ENCODE measurements around the gene MYO7B. TPM values are rescaled to one million over a fixed set of nuclear protein-coding genes. Genes with fewer than 3 reads are reported as not detected.

MYO7B gene
- 0.11 to 0.31 TPM (median 0.24 TPM) in 5 replicates for total RNA-seq (2022; extraction: Qiagen RNA extraction)

DNA sequence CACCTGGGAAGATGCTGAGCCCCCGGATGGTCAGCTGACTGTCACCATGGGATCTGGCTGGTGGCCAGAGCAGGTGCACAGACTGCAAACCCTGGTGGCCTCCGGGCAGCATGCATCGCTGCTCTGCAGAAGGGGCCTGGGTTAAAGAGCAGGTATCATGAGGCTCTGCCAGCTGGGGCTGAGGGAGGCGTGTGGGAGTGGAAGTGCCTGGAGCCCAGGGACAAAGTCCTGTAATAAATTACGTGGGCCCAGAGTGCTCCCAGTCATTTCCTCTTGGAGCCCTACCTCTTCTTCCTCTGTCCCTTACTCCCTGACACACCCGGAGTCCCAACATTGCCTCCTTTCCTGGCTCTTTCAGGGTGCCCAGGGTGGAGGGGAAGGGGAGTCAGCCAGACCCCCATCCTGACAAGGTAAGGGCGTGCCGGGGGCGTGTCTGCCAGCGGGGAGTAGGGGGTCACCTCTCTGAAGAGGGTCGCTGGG is at the start of gene MYO7B:
Gene MYO7B, plus strand, starts transcription at position 262 of the 480 bp plus-strand sequence. CDS start 24,040 bp downstream, outside the sequence.

DNA sequence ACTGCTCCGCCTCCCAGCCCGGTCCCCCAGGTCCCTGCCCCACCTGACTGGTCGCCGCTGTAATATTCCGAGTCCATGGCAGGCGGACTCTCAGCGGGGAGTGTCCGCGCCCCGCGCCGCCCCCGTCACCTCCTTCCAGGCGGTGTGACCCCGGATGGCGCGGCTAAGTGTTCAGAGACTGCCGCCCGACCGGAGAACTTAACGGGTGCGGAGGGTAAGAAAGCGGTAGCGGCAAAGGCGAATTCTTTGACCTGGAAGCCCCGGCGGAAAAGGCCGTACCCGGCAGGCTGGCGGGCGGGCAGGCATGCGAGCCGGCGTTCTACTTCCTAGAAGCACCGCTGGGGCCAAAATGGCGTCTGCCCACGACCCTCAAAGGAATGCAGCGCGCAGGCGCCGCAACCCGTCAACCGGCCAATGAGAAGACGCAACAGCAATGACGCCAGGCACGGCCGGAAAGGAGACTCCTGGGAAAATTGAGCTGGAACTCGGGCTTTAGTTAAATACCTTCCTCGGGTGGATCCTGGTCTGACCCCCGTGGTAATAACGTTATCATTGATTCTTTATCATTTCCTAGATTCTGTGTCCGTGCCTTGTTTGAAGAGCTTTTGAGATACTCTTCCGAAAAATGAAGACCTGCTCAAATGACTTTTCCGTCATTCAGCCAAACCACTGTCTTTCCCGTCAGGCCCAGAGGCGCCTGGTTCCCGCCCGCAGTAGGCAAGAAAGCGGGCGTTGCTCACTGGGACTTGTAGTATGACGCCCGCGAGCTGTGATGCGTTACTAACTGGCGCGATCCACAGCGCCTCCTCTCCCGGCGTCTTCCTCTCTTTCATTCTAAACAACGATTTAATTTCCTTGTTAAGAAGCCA is 9.1 kb upstream of the MYO7B start, which contains the start of gene IWS1:
Gene IWS1, minus strand, starts transcription at position 358 of the 869 bp plus-strand sequence. Its CDS starts 281 bp downstream, at position 77.

DNA sequence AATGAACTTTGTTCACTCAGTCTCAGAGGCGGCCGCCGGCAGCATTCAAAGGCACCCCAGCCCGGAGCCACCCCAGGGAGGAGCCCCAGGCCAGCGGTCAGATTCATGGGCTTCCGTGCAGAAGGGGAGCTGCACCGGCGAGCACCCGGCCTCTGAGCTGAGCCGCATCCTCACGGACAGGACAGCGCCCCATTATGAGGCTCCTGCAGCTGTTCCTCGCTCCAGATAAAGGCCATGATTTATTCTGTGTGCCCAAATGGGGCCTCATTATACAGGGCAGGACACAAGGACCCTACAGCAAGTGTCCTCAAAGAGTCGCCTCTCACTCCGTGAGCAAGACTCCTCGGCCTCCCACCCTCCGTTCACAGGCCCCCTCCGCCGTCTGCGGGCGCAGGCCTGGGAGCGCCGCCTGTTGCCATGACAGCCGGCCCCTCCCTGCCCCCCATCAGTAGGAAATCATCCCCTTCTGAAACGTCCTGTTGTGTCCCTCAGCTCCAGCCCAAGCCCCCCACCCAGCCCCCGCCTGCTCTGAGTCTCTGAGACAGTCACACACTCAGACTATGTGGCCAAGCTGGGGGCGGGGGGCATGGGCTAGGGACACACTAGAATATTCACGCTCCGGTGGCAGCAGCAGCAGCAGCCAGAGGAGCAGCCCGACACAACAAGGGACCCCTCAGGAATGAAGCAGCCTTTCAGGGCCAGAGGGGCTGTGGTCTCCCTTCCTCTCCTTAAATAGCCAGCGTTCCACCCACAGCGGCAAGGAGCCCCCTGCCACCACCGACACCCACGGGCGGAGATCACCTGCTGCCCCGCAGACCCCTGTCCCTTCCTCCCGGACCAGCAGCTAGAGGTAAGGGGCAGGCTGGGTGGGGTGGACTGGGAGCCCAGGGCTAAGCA is 110.2 kb downstream of the MYO7B start, which contains the start of gene GPR17:
Gene GPR17, plus strand, starts transcription at position 759 of the 897 bp plus-strand sequence. CDS start 4,583 bp downstream, outside the sequence.

DNA sequence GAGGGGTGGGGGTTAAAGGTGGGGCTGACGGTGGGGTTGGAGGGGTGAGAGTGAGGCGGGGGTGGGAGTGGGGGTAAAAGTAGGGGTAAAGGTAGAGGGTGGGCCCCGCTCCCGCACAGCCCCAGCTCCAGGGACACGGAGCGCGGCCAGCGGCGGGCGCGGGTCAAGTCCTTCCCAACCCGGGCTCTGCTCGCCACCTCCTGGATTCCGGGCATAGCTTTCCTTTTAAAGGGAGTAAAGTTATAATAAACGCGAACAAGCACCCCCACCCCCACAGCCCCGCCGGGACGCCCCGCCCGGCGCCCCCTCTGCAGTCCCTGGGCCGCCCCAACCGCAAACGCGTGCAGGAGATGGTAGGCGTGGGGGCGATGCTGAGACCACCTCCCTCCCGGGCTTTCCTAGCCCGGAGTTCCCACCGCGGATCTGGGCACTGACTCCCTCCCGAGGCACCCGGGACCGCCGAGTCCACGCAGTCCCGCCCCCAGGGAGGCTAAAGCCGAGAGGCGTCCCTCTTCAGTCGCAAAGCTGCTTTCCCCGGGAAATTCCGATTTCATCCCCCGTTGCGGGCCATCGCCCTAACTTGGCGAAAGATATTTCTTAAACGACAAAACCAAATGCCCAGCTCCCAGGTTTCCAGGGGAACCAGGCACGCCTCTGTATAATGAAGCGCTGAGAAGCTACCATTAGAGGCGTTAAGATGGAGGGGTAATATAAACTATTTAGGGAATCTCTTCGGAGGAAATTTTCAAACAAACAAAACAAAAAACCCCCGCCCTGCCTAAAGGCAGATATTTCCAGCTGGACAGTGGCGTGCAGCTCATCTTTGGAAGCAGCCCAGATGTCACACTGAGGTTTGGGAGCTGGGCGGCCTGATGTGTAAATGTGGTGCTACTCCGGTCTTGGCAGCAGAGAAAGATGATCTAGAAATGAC is 140.1 kb downstream of the MYO7B start, which contains the start of gene LIMS2:
Gene LIMS2, minus strand, starts transcription at position 200 of the 931 bp plus-strand sequence. CDS start 506 bp downstream, outside the sequence.

Other genes starting within 250 kb of the MYO7B start
- 38.8 to 42.8 TPM (median 41.2 TPM) in 5 replicates for gene ERCC3, start 241.5 kb upstream of the MYO7B start, total RNA-seq (2022; extraction: Qiagen RNA extraction)
- gene MAP3K2, start 147.7 kb upstream of the MYO7B start, total RNA-seq (2022; extraction: Qiagen RNA extraction) = 12.6 to 32.0 TPM (median 26.2 TPM) in 5 replicates
- gene PROC, start 117.3 kb upstream of the MYO7B start, total RNA-seq (2022; extraction: Qiagen RNA extraction) = 3.5 to 5.6 TPM (median 5.0 TPM) in 5 replicates
- 39.6 to 45.9 TPM (median 43.6 TPM) in 5 replicates for gene IWS1, start 9.2 kb upstream of the MYO7B start, total RNA-seq (2022; extraction: Qiagen RNA extraction)
- 0.06 to 0.08 TPM (median 0.07 TPM) in 3 of 5 replicates, not detected in the others for gene GPR17, start 110.5 kb downstream of the MYO7B start, total RNA-seq (2022; extraction: Qiagen RNA extraction)
- gene LIMS2, start 139.8 kb downstream of the MYO7B start, total RNA-seq (2022; extraction: Qiagen RNA extraction) = 6.2 to 11.8 TPM (median 7.9 TPM) in 5 replicates
- 4.3 to 5.4 TPM (median 4.8 TPM) in 5 replicates for gene SFT2D3, start 165.8 kb downstream of the MYO7B start, total RNA-seq (2022; extraction: Qiagen RNA extraction)

All from A549 treated with dexamethasone at 1 μM for 4 hours (cell line).